GM23338 (cell line): ENCODE results near the gene NTNG2.

Experiments
- CREB1 ChIP-seq: fragments of 250-450 bp; sonication (Bioruptor Pico); IDR thresholded peaks from 2 replicates; pipeline ENCODE4 v1.5.0; 2020; ENCODE audit warnings: low read depth, mild to moderate bottlenecking, moderate library complexity
- EZH2 ChIP-seq: fragments of 200-600 bp; sonication (generic); IDR thresholded peaks from one replicate; pipeline ENCODE4 v1.8.0; 2017; ENCODE audit warnings: antibody characterized with exemption, mild to moderate bottlenecking, low read depth; ENCODE audit not compliant: unreplicated experiment
- EZH2phosphoT487 ChIP-seq: fragments of 200-600 bp; sonication (generic); IDR thresholded peaks from one replicate; pipeline ENCODE4 v1.8.1; 2018; ENCODE audit warnings: antibody characterized with exemption; ENCODE audit not compliant: unreplicated experiment
- NANOG ChIP-seq: IDR thresholded peaks from 2 replicates; pipeline ENCODE4 v1.6.1; 2016; ENCODE audit warnings: antibody characterized with exemption, borderline replicate concordance
- POLR2AphosphoS5 ChIP-seq: IDR thresholded peaks from 2 replicates; pipeline ENCODE4 v1.6.1; 2016; ENCODE audit warnings: antibody characterized with exemption, low read depth
- REST ChIP-seq: IDR thresholded peaks from one replicate; pipeline ENCODE4 v1.6.1; 2018; ENCODE audit warnings: antibody characterized with exemption; ENCODE audit not compliant: unreplicated experiment
- STAT1 ChIP-seq: IDR thresholded peaks from one replicate; pipeline ENCODE4 v1.6.1; 2016; ENCODE audit warnings: antibody characterized with exemption; ENCODE audit not compliant: unreplicated experiment
- ZNF114 ChIP-seq: fragments of 250-450 bp; sonication (Bioruptor Pico); IDR thresholded peaks from 2 replicates; pipeline ENCODE4 v1.5.0; 2020; ENCODE audit warnings: mild to moderate bottlenecking, moderate library complexity
- TF ChIP-seq, protein P1 (sequence below), 2 experiments: fragments of 200-600 bp in 1 of 2; sonication (generic) in 1 of 2; conservative IDR thresholded peaks; 2 replicates each; pipeline versions ENCODE4 v1.5.1 to v1.6.1; 2016 to 2017; ENCODE audit warnings: antibody characterized with exemption in 2 of 2, low read depth in 2 of 2, mild to moderate bottlenecking in 2 of 2, moderate library complexity in 1 of 2

DNA sequence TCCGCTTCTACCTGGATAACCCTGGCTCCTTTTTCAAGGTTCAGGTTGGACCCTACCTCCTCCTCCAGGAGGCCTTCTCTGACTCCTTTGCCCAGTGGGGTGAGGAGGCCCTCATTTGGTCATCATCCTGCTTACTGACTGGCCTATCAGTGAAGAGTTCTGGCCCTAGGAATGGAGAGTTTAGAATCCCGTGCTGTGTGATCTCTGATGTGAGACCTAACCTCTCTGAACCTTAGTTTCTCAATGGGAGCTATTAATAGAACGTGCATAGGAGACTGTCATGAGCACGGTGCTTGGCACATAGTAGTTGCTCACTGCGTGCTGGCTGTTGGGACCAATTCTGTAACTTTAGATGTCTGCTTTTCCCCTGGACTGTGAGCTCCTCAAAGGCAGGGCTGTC, 10.3 kb downstream of the NTNG2 start:
- TF ChIP-seq EZH2 = no peak
- TF ChIP-seq STAT1 = no peak
- TF ChIP-seq, protein P1, sequence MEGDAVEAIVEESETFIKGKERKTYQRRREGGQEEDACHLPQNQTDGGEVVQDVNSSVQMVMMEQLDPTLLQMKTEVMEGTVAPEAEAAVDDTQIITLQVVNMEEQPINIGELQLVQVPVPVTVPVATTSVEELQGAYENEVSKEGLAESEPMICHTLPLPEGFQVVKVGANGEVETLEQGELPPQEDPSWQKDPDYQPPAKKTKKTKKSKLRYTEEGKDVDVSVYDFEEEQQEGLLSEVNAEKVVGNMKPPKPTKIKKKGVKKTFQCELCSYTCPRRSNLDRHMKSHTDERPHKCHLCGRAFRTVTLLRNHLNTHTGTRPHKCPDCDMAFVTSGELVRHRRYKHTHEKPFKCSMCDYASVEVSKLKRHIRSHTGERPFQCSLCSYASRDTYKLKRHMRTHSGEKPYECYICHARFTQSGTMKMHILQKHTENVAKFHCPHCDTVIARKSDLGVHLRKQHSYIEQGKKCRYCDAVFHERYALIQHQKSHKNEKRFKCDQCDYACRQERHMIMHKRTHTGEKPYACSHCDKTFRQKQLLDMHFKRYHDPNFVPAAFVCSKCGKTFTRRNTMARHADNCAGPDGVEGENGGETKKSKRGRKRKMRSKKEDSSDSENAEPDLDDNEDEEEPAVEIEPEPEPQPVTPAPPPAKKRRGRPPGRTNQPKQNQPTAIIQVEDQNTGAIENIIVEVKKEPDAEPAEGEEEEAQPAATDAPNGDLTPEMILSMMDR (conservative IDR thresholded peaks at IDR 0.05; ENCODE audit: low read depth in 2 of 2) = no peak
- TF ChIP-seq ZNF114 = no peak
- TF ChIP-seq REST = no peak
- no peak for TF ChIP-seq POLR2AphosphoS5
- no peak for TF ChIP-seq EZH2phosphoT487
- no peak for TF ChIP-seq CREB1 (CRISPR knock-in tag)
- no peak for TF ChIP-seq NANOG
